ENCODE data around the gene CDC26.

GRCh38 chr9:113275157-113276131 is at the start of gene CDC26, which contains the start of gene PRPF4:
- TF ChIP-seq CTCF (IDR thresholded peaks at IDR 0.05) (no peak), SMAD4 (CRISPR knock-in tag; IDR thresholded peaks at IDR 0.05) (no peak), FOXP4 (CRISPR knock-in tag; IDR thresholded peaks at IDR 0.05) (no peak), CREB1 (CRISPR knock-in tag; IDR thresholded peaks at IDR 0.05) (peak; percentile 56; the same call in 1 of the 2 replicates), CDX4 (CRISPR knock-in tag; IDR thresholded peaks at IDR 0.05; ENCODE audit: borderline replicate concordance) (no peak), NFYB (CRISPR knock-in tag; conservative IDR thresholded peaks at IDR 0.05; ENCODE audit: low read depth) (no peak), NR2C2 (CRISPR knock-in tag; IDR thresholded peaks at IDR 0.05) (peak; percentile 81), ZMAT4 (CRISPR knock-in tag; IDR thresholded peaks at IDR 0.05) (no peak), PREB (CRISPR knock-in tag; IDR thresholded peaks at IDR 0.05; ENCODE audit: borderline replicate concordance) (no peak), TEAD4 (CRISPR knock-in tag; IDR thresholded peaks at IDR 0.05) (no peak), CBFB (CRISPR knock-in tag; IDR thresholded peaks at IDR 0.05; ENCODE audit: low read depth) (no peak)
- TF ChIP-seq, protein P1, sequence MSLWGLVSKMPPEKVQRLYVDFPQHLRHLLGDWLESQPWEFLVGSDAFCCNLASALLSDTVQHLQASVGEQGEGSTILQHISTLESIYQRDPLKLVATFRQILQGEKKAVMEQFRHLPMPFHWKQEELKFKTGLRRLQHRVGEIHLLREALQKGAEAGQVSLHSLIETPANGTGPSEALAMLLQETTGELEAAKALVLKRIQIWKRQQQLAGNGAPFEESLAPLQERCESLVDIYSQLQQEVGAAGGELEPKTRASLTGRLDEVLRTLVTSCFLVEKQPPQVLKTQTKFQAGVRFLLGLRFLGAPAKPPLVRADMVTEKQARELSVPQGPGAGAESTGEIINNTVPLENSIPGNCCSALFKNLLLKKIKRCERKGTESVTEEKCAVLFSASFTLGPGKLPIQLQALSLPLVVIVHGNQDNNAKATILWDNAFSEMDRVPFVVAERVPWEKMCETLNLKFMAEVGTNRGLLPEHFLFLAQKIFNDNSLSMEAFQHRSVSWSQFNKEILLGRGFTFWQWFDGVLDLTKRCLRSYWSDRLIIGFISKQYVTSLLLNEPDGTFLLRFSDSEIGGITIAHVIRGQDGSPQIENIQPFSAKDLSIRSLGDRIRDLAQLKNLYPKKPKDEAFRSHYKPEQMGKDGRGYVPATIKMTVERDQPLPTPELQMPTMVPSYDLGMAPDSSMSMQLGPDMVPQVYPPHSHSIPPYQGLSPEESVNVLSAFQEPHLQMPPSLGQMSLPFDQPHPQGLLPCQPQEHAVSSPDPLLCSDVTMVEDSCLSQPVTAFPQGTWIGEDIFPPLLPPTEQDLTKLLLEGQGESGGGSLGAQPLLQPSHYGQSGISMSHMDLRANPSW (CRISPR knock-in tag; conservative IDR thresholded peaks at IDR 0.05; ENCODE audit: low read depth) = no peak
- TF ChIP-seq, protein P2, sequence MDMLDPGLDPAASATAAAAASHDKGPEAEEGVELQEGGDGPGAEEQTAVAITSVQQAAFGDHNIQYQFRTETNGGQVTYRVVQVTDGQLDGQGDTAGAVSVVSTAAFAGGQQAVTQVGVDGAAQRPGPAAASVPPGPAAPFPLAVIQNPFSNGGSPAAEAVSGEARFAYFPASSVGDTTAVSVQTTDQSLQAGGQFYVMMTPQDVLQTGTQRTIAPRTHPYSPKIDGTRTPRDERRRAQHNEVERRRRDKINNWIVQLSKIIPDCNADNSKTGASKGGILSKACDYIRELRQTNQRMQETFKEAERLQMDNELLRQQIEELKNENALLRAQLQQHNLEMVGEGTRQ (CRISPR knock-in tag; IDR thresholded peaks at IDR 0.05) = no peak
